Measurements from ENCODE around the gene LIF.

Gene LIF

GRCh38 chr22:30219668-30220278, 26.8 kb downstream of the LIF start (continued):
- TF ChIP-seq ZFP69B (tag by site-specific recombination; IDR thresholded peaks at IDR 0.05): no peak
- no peak for TF ChIP-seq ZNF571 (tag by site-specific recombination; IDR thresholded peaks at IDR 0.05)
- TF ChIP-seq ZNF560 (tag by site-specific recombination; IDR thresholded peaks at IDR 0.05; ENCODE audit: borderline replicate concordance): no peak
- TF ChIP-seq ZNF146 (tag by site-specific recombination; IDR thresholded peaks at IDR 0.05): no peak
- 0 out of 2 replicates have a peak, but pooled peaks have one; percentile 24 for TF ChIP-seq SALL2 (tag by site-specific recombination; IDR thresholded peaks at IDR 0.05; ENCODE audit: borderline replicate concordance)
- TF ChIP-seq ZNF701 (tag by site-specific recombination; IDR thresholded peaks at IDR 0.05): no peak

DNA sequence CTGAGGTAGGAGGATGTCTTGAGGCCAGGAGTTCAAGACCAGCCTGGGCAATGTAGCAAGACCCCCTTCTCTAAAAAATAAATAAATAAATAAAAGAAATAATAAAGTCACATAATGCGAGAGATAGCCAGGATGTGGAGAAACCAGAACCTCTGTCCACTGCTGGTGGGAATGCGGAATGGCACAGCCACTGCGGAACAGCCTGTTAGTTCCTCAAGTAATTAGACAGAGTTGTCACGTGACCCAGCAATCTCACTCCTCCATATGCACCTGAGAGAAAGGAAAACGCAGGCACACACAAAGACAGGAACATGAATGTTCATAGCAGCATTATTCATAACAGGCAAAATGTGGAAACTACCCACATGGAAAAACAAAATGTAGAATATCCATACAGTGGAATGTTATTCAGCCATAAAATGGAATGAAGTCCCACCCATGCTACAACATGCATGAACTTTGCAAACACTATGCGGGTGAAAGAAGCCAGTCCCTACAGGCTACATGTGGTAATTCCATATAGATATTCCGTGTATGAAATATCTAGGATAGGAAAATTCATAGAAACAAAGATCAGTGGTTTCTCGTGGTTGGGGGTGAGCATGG, 27.4 kb downstream of the LIF start:
- CTCF ChIA-PET: no interaction called here
- peaks cover 3% of the 10 kb centered on the region; the same call in 1 of the 2 replicates for H3K4me1 ChIP-seq (ENCODE audit: control insufficient read depth, insufficient read depth, low read length)
- H3K9me3 ChIP-seq (ENCODE audit: control insufficient read depth, insufficient read depth, low read depth, low read length): no peaks in the 10 kb centered on the region
- no peak overlapping the region for H3K27ac ChIP-seq (ENCODE audit: extremely low read depth, low read depth, low read length)
- TF ChIP-seq ZFP69B (tag by site-specific recombination; IDR thresholded peaks at IDR 0.05) (no peak), ZNF341 (tag by site-specific recombination; IDR thresholded peaks at IDR 0.05; ENCODE audit: low read depth) (peak; percentile 68), ZNF121 (tag by site-specific recombination; IDR thresholded peaks at IDR 0.05) (peak; percentile 81)
- no peaks in the 10 kb centered on the region for H3K36me3 ChIP-seq (ENCODE audit: control insufficient read depth in 2 of 2, insufficient read depth in 1 of 2, low read length in 2 of 2)
- POLR2A ChIA-PET: interaction anchor here (1.1 kb wide), 1 partner anchor 14 kb away, joined by 3 read pairs; no protein-coding TSS in a partner anchor
- no peak overlapping the region for H3K4me3 ChIP-seq (ENCODE audit: low read depth, low read length)

DNA sequence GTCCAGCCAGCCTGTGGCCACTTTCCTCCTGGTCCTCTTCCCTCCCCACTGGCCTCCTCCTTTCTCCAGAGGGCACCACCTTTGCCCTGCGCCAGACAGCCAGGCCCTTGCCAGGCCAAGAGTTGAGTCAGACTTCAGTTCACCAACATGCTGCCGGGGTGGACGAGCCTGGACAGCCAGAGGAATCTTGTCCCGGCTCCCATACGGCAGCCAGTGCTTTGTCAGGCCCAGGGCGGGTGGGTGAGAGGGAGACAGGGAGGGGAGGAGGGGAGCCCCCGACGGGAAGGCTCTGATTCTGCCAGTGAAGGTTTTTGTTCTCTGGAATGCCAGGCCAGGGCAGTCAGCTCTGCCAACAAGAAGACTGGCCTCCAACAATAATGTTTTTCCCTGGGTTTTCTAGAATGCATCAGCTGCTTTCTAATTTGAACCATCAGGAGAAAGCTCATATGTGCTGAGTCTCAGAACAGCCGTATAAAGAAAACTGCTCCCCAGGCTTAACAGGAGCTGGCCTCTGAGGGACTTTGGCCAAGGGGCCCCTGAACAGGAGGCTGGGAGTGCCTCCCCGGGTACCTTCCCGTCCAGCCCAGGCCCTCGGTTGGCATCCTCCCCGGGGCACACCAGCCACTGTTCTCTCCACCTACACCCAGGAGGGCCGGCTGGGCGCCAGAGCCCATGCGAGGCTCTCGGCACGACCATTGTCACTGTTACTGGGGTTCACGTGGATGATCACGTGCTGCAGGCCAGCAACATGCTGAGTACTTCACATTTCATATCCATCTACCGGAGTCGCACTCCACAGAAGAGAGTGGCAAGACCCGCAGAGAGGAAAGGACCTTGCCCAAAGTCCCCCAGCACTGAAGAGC, 28.6 kb downstream of the LIF start:
- Histone ChIP-seq H3K27ac (ENCODE audit: extremely low read depth, low read depth, low read length) (no peak overlapping the region), H3K4me3 (ENCODE audit: low read depth, low read length) (no peak overlapping the region), H3K36me3 (ENCODE audit: control insufficient read depth in 2 of 2, insufficient read depth in 1 of 2, low read length in 2 of 2) (no peaks in the 10 kb centered on the region), H3K9me3 (ENCODE audit: control insufficient read depth, insufficient read depth, low read depth, low read length) (no peaks in the 10 kb centered on the region), H3K4me1 (ENCODE audit: control insufficient read depth, insufficient read depth, low read length) (no peaks in the 10 kb centered on the region)
- CTCF ChIA-PET: interaction anchor here (0.6 kb wide), 1 partner anchor 19 kb away, joined by 3 read pairs; no protein-coding TSS in a partner anchor
- TF ChIP-seq ZNF549 (tag by site-specific recombination; IDR thresholded peaks at IDR 0.05): no peak
- TF ChIP-seq ZBTB6 (tag by site-specific recombination; IDR thresholded peaks at IDR 0.05): no peak
- no peak for TF ChIP-seq ZFP69B (tag by site-specific recombination; IDR thresholded peaks at IDR 0.05)
- no peak for TF ChIP-seq ZNF548 (tag by site-specific recombination; IDR thresholded peaks at IDR 0.05)
- no peak for TF ChIP-seq ZNF610 (tag by site-specific recombination; IDR thresholded peaks at IDR 0.05; ENCODE audit: borderline replicate concordance)
- TF ChIP-seq FEZF1 (tag by site-specific recombination; IDR thresholded peaks at IDR 0.05): no peak
- no peak for TF ChIP-seq ZNF558 (tag by site-specific recombination; IDR thresholded peaks at IDR 0.05)
- TF ChIP-seq, protein P1, sequence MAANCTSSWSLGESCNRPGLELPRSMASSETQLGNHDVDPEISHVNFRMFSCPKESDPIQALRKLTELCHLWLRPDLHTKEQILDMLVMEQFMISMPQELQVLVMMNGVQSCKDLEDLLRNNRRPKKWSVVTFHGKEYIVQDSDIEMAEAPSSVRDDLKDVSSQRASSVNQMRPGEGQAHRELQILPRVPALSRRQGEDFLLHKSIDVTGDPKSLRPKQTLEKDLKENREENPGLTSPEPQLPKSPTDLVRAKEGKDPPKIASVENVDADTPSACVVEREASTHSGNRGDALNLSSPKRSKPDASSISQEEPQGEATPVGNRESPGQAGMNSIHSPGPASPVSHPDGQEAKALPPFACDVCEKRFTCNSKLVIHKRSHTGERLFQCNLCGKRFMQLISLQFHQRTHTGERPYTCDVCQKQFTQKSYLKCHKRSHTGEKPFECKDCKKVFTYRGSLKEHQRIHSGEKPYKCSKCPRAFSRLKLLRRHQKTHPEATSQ (tag by site-specific recombination; IDR thresholded peaks at IDR 0.05): no peak
- no peak for TF ChIP-seq BCL11B (tag by site-specific recombination; IDR thresholded peaks at IDR 0.05; ENCODE audit: low read depth)
- TF ChIP-seq ZNF639 (tag by site-specific recombination; IDR thresholded peaks at IDR 0.05): no peak
- no peak for TF ChIP-seq ZNF830 (tag by site-specific recombination; IDR thresholded peaks at IDR 0.05; ENCODE audit: low read depth)
- TF ChIP-seq, protein P2, sequence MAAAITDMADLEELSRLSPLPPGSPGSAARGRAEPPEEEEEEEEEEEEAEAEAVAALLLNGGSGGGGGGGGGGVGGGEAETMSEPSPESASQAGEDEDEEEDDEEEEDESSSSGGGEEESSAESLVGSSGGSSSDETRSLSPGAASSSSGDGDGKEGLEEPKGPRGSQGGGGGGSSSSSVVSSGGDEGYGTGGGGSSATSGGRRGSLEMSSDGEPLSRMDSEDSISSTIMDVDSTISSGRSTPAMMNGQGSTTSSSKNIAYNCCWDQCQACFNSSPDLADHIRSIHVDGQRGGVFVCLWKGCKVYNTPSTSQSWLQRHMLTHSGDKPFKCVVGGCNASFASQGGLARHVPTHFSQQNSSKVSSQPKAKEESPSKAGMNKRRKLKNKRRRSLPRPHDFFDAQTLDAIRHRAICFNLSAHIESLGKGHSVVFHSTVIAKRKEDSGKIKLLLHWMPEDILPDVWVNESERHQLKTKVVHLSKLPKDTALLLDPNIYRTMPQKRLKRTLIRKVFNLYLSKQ (tag by site-specific recombination; IDR thresholded peaks at IDR 0.05; ENCODE audit: borderline replicate concordance): no peak
- no peak for TF ChIP-seq ZNF26 (tag by site-specific recombination; IDR thresholded peaks at IDR 0.05)
- no peak for TF ChIP-seq ZNF140 (tag by site-specific recombination; IDR thresholded peaks at IDR 0.05)
- no peak for TF ChIP-seq ZNF571 (tag by site-specific recombination; IDR thresholded peaks at IDR 0.05)
- POLR2A ChIA-PET: interaction anchor here (1.1 kb wide), 1 partner anchor 13 kb away, joined by 3 read pairs; no protein-coding TSS in a partner anchor

All from HEK293 (cell line).